Measurements from ENCODE around the gene HSD3B2. TPM values are rescaled to one million over a fixed set of nuclear protein-coding genes. Genes with fewer than 3 reads are reported as not detected.

The HSD3B2 gene
- total and polyA plus RNA-seq, 10 donors = 0.06 TPM; not detected in 9

DNA sequence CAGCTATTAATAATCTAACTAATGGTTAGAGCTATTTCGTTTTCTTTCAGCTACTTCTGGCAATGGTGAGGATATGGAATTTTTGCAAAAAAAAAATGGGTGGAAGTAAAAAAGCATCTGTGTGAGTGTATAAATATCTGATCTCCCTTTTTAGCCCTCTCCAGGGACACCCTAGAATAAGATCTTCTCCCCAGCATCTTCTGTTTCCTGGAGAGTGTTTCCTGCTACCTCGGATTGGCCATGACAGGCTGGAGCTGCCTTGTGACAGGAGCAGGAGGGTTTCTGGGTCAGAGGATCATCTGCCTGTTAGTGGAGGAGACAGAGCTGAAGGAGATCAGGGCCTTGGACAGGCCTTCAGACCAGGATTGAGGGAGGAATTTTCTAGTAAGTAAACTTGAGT lies 23.8 kb downstream of the HSD3B2 start:
- no peak for TF ChIP-seq POLR2A (IDR thresholded peaks at IDR 0.05)
- TF ChIP-seq, protein P1, sequence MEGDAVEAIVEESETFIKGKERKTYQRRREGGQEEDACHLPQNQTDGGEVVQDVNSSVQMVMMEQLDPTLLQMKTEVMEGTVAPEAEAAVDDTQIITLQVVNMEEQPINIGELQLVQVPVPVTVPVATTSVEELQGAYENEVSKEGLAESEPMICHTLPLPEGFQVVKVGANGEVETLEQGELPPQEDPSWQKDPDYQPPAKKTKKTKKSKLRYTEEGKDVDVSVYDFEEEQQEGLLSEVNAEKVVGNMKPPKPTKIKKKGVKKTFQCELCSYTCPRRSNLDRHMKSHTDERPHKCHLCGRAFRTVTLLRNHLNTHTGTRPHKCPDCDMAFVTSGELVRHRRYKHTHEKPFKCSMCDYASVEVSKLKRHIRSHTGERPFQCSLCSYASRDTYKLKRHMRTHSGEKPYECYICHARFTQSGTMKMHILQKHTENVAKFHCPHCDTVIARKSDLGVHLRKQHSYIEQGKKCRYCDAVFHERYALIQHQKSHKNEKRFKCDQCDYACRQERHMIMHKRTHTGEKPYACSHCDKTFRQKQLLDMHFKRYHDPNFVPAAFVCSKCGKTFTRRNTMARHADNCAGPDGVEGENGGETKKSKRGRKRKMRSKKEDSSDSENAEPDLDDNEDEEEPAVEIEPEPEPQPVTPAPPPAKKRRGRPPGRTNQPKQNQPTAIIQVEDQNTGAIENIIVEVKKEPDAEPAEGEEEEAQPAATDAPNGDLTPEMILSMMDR (IDR thresholded peaks at IDR 0.05 in 8 of 11, conservative IDR thresholded peaks at IDR 0.05 in 3 of 11) = no peak
- TF ChIP-seq POLR2AphosphoS5 (IDR thresholded peaks at IDR 0.05) = no peak
- 44 to 60% (median 51%) methylated on average over 2 of the region's 2 CpGs for WGBS, 5 donors
- H3K27ac ChIP-seq = no peak overlapping the region

DNA sequence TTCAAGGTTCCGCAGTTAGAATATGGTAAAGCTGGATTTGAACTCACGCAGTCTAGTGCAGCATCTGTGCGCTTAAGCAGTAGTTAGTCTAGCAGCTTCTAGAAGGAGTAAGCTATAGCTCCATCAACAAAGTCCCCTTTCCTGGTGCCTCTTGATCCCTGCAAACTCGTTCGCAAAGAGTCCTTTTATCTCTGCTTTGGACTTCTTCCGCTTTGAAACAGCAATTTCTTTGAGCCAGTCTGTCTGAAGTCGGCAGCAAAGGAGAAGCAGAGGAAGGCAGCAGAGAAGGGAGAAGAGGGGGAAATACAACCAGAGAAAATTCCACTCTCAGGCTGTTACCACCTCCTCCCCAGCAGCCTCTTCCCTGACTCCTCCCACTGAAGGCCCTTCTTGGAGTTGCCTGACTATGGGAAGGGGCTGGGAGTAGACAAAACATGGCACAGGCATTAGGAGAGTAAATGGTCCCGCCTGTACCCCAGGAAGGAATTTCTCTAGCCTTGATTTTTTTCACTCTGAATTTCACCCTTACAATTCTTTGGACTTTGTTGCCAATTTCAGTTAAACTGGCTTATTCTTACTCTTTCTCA lies 25.9 kb downstream of the HSD3B2 start:
- TF ChIP-seq, protein P1 (IDR thresholded peaks at IDR 0.05 in 8 of 11, conservative IDR thresholded peaks at IDR 0.05 in 3 of 11) = no peak
- TF ChIP-seq POLR2AphosphoS5 (IDR thresholded peaks at IDR 0.05) (no peak), POLR2A (IDR thresholded peaks at IDR 0.05) (no peak)
- H3K4me1 ChIP-seq = no peaks in the 10 kb centered on the region
- WGBS, 5 donors = 61 to 69% (median 66%) methylated on average over 8 of the region's 8 CpGs
- H3K27me3 ChIP-seq (replicated peaks in 1 of 7) = no peaks in the 10 kb centered on the region
- H3K4me3 ChIP-seq = no peak overlapping the region
- H3K9me3 ChIP-seq = no peaks in the 10 kb centered on the region
- DNase-seq = no peak
- no peak overlapping the region for H3K27ac ChIP-seq
- intact Hi-C loops (cut with DNase I; ENCODE audit: low total_unique reads) = no loop called here
- H3K36me3 ChIP-seq = no peaks in the 10 kb centered on the region

More for the DNA sequence above, 23.8 kb downstream of the HSD3B2 start:
- DNase-seq = no peak
- Histone ChIP-seq H3K36me3 (no peaks in the 10 kb centered on the region), H3K4me1 (no peaks in the 10 kb centered on the region), H3K9me3 (no peaks in the 10 kb centered on the region), H3K4me3 (no peak overlapping the region), H3K27me3 (replicated peaks in 1 of 7) (no peaks in the 10 kb centered on the region)
- intact Hi-C loops (cut with DNase I; ENCODE audit: low total_unique reads) = no loop called here

DNA sequence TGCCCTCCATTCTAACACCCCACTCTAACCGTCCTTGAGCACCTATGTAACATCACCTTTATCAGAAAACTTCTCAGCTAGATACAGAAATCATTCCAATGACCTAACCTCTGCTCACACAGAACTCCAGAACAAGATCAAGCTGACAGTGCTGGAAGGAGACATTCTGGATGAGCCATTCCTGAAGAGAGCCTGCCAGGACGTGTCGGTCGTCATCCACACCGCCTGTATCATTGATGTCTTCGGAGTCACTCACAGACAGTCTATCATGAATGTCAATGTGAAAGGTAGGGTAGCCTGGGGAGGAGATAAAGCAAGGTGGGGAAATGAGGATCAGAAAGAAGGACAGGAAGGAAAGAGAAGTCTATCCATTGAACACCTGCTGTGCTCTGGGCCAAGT lies 27.8 kb downstream of the HSD3B2 start:
- Histone ChIP-seq H3K27ac (no peak overlapping the region), H3K36me3 (no peaks in the 10 kb centered on the region), H3K9me3 (no peaks in the 10 kb centered on the region), H3K27me3 (replicated peaks in 1 of 7) (no peaks in the 10 kb centered on the region), H3K4me1 (no peaks in the 10 kb centered on the region), H3K4me3 (no peak overlapping the region)
- DNase-seq = no peak
- WGBS, 5 donors = 91 to 96% (median 93%) methylated on average over 6 of the region's 6 CpGs
- no peak for TF ChIP-seq POLR2A (IDR thresholded peaks at IDR 0.05)
- TF ChIP-seq, protein P1 (IDR thresholded peaks at IDR 0.05 in 8 of 11, conservative IDR thresholded peaks at IDR 0.05 in 3 of 11) = no peak
- no peak for TF ChIP-seq POLR2AphosphoS5 (IDR thresholded peaks at IDR 0.05)
- intact Hi-C loops (cut with DNase I; ENCODE audit: low total_unique reads) = no loop called here

DNA sequence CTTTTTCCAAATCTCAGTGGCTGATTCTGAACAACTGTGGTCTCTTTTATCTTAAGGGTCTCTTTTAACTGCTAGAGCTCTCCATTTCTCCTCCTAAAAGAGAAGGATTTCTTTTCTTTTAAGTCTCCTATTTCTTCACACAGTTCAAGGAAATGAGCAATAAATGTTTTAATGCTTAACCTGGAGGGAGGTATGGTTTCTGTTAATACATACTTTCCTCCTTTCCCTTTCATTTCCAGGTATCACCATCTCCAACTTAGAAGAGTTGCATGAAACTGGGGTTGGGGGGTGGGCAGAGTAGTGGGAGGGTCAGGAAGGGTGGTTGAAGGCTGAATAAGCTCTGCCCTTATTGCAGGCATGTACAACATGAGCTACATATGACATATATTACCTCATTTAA lies 31.4 kb downstream of the HSD3B2 start:
- TF ChIP-seq, protein P1 (IDR thresholded peaks at IDR 0.05 in 8 of 11, conservative IDR thresholded peaks at IDR 0.05 in 3 of 11) = no peak
- no peak for TF ChIP-seq POLR2A (IDR thresholded peaks at IDR 0.05)
- TF ChIP-seq POLR2AphosphoS5 (IDR thresholded peaks at IDR 0.05) = no peak
- Histone ChIP-seq H3K36me3 (no peaks in the 10 kb centered on the region), H3K4me1 (no peaks in the 10 kb centered on the region), H3K4me3 (no peak overlapping the region), H3K27me3 (replicated peaks in 1 of 7) (no peaks in the 10 kb centered on the region), H3K27ac (no peak overlapping the region), H3K9me3 (no peaks in the 10 kb centered on the region)
- intact Hi-C loops (cut with DNase I; ENCODE audit: low total_unique reads) = no loop called here
- no peak for DNase-seq
